NCI-H524 treated with DMSO at 0.1 percent for 48 hours (cell line): ENCODE results near the gene EML4.
"Not testable (repeated sequence)": the region's sequence is repeated elsewhere in the genome, so short reads cannot be mapped to it uniquely, and the experiment has no call there.

ENCODE experiments used
- DNase-seq: peaks from one replicate; lab custom pipeline; 2025; lab: John Stamatoyannopoulos, UW

The EML4 gene

DNA sequence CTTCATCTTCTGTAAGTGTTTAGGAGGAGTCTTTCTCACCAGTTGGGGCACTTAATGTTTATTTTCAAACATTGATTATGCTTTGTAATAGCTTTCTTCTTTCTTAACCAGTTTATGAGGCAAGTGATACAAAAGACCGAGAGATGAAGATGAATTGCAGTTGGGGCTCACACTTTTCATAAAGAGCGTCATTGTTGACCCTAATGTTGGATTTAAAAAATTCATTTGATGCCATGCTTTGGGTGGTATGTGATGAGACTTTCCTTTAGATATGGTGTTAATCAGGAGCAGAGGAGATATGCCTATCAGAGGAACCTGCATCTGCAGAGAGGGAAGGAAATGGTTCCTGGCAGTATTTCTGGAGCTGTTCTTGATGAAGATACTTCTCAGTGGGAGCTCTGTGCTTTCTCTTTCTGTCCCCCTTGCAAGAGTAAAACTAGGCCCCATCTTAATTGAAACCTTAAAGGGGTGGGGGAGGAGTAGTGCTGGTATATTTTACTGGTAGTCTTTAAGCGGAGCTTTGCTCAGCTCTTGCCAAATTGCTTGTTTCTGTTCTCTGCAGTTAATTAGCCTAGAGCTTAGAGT lies 2.3 kb downstream of the EML4 start:
- DNase-seq, result no peak

DNA sequence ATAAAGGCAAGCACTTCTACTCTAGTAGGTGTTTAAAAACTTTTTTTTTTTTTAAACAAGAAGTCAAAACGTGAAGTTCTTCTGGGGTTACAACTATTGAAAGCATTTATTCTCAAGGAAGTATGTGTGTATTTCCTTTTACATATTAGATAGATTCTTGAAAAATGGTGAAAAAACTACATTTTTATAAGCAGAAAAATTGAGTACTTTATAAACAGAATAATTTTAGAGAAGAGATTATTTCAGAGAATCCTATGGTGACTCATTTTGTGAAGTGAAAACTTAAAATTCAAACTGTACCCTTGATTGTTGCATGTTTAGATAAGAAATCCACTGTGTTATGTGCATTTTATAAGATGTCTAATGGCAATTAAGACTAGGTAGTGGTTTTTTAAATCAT lies 2.9 kb downstream of the EML4 start:
- no peak for DNase-seq

DNA sequence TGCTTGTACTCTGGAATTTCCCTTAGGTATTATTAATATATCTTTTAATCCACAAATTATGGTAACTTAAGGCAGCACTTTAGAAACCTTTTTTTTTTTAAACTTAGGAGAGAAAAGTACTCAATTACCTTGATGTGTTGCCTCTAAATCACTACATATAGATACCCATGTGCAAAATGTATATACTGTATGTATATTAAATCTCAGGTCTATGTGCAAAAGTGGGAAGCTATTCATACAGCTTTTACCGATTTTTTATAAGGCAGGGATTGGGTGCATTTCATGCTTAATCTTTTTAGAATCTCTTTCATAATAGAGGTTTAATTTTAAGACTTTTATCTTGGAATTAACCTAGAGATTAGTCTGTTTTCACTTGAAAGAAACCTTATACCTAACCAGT lies 3.4 kb downstream of the EML4 start:
- DNase-seq, result no peak

DNA sequence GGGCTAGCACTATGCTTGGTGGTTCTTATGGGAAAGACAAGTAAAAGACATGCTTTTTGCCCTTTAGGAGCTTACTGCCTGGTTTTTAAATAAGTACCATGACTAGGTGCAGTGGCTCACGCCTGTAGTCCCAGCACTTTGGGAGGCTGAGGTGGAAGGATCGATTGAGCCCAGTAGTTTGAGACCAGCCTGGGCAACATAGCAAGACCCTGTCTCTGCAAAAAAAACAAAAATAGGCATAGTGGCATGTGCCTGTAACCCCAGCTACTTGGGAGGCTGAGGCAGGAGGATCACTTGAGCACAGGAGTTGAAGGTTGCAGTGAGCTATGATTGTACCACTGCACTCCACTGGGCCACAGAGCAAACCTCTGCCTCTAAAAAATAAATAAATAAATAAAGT lies 4.3 kb downstream of the EML4 start:
- DNase-seq, result not testable (repeated sequence)

GRCh38 chr2:42176992-42177738 lies 8.0 kb downstream of the EML4 start:
- DNase-seq, result no peak

- no peak for DNase-seq
Observed at GRCh38 chr2:42178335-42178734, 9.2 kb downstream of the EML4 start.

GRCh38 chr2:42180300-42180699 lies 11.1 kb downstream of the EML4 start:
- DNase-seq, result no peak

DNA sequence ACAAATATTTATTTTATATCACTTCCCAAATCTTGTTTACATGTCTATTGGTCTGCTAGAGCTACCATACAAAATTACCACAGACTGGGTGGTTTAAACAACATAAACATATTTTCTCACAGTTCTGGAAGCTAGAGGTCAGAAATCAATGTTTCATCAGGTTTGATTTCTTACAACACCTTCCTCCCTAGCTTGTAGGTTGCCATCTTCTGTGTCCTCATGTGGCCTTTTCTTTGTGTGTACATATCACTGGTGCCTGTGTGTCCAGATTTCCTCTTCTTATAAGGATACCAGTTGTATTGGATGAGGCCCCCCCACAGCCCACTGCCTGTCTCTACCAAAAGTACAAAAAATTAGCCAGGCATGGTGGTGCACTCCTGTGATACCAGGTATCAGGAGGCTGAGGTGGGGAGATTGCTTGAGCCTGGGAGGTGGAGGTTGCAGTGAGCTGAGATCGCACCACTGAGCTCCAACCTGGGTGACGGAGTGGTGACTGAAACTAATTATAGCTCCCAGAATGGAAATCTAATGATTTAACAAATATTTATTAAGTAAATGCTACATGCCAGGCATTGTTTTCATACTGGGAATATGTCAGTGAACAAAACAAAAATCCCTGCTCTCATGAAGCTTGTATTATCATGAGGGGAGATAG lies 13.6 kb downstream of the EML4 start:
- no peak for DNase-seq

- DNase-seq, result no peak
Observed at GRCh38 chr2:42183775-42184174, 14.6 kb downstream of the EML4 start.

GRCh38 chr2:42184346-42184745 lies 15.2 kb downstream of the EML4 start:
- DNase-seq, result no peak

DNA sequence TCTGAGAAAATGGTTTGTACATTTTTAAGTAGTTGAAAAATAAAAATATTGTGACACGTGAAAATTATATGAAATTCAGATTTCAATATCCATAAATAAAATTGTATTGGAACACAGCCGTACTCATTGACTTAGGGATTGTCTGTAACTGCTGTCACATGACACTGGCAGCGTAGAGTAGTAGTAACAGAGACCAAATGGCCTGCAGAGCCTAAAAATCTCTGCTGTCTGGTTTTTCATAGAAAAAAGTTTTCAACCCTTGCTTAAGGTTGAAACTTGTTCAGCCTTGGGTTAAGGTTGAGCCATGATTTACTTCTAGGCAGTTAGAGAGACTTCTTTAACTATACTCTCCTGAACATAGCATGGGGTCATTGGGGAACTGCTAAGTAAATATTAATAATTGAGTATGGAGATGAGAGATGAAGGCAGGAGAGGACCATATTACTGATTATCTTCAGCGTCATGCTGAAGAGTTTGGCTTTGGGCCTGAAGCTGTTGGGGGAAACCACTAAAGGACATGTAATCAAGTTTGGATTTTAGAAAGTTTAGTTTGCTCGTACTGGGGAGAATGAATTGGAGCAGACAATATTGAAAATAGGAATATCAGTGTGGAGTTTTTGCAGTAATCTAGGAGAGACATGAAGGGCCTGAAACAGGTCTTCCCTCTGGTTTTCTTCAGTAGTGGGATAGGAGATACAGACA lies 16.2 kb downstream of the EML4 start:
- no peak for DNase-seq

- no peak for DNase-seq
Observed at GRCh38 chr2:42186366-42186765, 17.2 kb downstream of the EML4 start.

- DNase-seq, result no peak
Observed at GRCh38 chr2:42186945-42187632, 17.9 kb downstream of the EML4 start.

GRCh38 chr2:42187886-42188285 lies 18.7 kb downstream of the EML4 start:
- no peak for DNase-seq

- no peak for DNase-seq
Observed at GRCh38 chr2:42189235-42189566, 20.0 kb downstream of the EML4 start.

DNA sequence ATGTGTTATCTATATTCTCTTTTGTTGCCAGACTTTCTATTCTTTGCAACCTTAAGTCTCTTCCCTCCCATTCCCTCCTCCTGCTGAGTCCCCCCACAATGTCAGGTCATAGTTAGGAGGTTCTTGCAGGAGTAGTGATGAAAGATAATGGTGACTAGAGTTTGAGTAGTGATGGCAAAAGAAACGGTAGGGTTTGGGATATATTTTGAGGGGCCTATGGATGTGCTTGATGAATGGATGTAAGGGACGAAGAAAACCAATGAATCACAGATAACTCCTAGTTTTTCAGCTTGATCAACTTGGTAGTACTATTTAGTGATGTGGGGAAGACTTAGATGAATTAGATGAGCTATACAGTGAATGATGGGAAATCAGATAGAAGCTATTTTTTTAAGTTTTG lies 21.0 kb downstream of the EML4 start:
- no peak for DNase-seq

- DNase-seq, result no peak
Observed at GRCh38 chr2:42191285-42192009, 22.3 kb downstream of the EML4 start.

DNA sequence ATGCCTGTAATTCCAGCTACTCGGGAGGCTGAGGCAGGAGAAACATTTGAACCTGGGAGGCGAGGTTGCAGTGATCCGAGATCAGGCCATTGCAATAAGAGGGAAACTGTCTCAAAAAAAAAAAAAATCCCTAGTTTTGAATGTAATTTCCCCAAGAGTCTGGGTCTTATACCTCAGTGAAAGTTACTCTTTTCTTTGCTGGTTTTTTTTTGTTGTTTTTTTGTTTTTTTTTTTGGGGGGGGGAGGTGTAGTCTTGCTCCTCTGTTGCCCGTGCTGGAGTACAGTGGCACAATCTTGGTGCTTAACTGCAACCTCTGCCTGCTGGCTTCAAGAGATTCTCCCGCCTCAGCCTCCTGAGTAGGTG lies 22.8 kb downstream of the EML4 start:
- DNase-seq, result no peak

GRCh38 chr2:42192652-42193566 lies 23.8 kb downstream of the EML4 start:
- no peak for DNase-seq

GRCh38 chr2:42193722-42194187 lies 24.6 kb downstream of the EML4 start:
- no peak for DNase-seq

- DNase-seq, result no peak
Observed at GRCh38 chr2:42194428-42194827, 25.3 kb downstream of the EML4 start.
